NCI-H128 (cell line): ENCODE results near the gene SURF4.
"Not testable (repeated sequence)": the region's sequence is repeated elsewhere in the genome, so short reads cannot be mapped to it uniquely, and the experiment has no call there.

ENCODE experiments used
- DNase-seq: peaks from one replicate; lab custom pipeline; 2025; ENCODE audit not compliant: unreplicated experiment; lab: John Stamatoyannopoulos, UW

SURF4 gene

DNA sequence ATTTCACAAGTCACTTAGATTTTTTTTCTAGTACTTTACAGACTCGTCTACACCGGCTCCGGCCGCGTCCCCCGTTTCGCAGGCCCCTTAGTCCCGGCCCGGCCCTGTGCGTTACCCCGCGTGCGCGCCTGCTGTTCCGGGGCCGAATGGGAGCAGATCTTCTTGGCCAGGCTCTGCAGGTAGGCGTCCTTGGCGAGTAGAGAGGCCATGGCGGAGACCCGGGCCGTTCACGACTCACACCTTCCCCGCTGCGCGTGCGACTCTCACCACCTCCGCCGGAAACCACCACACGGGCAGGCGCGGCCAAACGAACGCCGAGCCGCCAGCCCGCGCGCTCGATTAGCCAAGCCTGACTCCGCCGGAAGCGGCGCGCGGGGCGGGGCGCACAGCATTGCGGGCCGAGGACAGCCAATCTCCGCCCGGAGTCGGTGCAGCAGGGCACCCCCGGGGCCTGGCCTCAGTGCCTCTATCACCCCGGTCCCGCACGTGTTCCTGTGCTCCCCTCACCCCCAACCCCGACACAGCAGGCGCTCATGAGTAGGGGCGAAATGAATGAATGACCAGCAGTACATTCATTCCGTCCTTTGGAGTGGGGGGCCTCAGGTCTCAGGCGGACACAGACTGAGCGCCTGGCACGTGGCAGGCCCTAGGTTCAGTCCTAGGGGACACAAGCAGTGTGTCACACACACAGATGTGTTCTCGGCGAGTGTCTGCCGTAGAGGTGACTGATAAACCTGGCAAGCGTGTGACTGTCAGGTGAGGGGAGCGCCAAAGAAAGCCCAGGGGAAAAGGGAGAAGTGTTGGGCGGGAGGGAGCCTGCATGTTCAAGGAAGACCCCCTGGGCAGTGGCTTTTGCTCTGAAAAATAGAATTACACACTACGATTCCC is 39.7 kb downstream of the SURF4 start, which contains the start of gene SURF6:
SURF6 (minus strand) TSS at position 265 of the 888 bp plus-strand sequence; CDS start at position 209, 56 bp downstream.
- DNase-seq: peak; percentile 83

DNA sequence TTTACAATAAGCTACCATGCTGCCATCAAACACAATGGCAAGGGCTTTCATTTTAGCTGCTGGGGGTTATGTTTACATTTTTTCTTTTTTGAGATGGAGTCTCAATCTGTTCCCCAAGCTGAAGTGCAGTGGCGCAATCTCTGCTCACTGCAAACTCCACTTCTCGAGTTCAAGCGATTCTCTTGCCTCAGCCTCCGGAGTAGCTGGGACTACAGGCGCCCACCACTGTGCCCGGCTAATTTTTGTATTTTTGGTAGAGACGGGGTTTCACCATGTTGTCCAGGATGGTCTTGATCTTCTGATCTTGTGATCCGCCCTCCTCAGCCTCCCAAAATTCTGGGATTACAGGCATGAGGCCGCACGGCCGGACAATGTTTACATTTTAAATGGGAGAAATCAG is 41.0 kb downstream of the SURF4 start:
- DNase-seq: not testable (repeated sequence)

DNA sequence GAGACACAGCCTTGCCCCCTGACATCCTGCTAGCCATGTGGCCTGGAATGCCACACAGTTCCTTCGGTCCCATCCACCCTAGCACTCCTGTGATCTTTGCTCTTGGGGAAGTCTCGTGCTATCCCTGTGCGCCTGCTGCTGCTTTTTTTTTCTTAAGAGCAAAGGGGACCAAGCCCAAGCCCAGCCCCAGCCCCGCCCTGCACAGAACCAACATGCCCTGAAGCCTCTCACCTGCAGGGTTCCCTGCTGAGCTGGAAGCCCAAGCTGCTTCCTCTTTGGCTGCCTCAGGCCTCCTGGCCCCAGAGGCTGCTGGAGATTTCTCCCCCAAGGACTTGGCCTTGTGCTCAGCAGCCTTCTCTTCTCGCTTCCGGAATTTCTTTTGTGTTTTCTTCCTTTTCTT is 41.7 kb downstream of the SURF4 start:
- no peak for DNase-seq

DNA sequence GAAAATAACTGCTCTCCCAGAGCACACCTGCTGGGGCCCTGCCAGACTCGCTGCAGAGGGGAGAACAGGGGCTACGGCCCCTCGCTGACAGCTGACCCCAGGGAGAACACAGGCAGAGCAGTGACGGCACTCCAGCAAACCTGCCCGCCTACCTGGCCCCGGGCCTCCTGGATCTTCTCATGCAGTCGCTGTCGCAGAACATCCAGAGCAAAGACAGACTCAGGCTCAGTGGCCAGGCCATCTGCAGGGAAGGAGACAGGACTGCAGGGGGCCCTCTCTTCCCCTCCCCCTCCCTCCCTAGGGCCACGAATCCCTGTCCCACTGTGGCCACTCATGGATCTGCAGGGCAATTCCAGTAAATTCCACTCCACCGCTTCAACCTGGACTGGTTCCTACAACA is 42.3 kb downstream of the SURF4 start:
- no peak for DNase-seq

- no peak for DNase-seq
These were observed 42.8 kb downstream of the SURF4 start for GRCh38 chr9:133333011-133333410.

DNA sequence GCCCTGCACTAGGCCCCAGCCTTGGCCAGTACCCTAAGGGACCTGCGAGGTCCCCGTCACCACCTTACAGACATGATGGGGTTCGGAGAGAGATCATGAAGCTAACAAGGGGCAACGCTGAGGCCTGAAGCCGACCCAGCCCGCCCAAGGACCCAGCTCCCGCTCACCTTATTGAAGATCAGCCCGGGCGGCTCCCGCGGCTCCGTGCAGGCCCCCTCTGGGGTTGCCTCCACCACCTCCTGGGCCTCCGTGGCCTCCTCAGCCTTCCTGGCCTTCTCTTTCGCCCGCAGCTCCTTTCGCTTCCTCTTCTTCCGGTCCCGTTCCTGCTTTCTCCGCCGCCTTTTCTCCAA is 43.5 kb downstream of the SURF4 start:
- DNase-seq: no peak

- no peak for DNase-seq
These were observed 44.0 kb downstream of the SURF4 start for GRCh38 chr9:133331641-133332380.

DNA sequence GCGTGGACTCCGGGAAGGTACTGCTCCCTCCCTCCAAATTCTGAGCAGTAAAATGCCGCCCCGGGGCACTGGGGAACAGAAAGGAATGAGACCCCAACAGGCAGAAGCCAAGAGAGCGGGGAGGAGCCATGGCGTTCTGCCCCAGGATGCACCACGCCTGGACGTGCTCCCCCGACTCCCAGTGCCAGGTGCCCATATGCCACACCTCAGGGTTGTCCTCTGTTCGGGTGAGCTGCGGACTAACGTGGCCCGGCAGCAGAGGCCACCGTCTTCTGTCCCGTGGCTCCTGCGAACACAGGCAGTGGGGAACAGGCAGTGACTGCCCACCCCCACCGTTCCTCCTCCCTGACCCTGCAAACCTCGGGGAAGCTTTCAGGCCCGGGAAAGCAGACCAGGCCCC is 44.6 kb downstream of the SURF4 start:
- DNase-seq: no peak

DNA sequence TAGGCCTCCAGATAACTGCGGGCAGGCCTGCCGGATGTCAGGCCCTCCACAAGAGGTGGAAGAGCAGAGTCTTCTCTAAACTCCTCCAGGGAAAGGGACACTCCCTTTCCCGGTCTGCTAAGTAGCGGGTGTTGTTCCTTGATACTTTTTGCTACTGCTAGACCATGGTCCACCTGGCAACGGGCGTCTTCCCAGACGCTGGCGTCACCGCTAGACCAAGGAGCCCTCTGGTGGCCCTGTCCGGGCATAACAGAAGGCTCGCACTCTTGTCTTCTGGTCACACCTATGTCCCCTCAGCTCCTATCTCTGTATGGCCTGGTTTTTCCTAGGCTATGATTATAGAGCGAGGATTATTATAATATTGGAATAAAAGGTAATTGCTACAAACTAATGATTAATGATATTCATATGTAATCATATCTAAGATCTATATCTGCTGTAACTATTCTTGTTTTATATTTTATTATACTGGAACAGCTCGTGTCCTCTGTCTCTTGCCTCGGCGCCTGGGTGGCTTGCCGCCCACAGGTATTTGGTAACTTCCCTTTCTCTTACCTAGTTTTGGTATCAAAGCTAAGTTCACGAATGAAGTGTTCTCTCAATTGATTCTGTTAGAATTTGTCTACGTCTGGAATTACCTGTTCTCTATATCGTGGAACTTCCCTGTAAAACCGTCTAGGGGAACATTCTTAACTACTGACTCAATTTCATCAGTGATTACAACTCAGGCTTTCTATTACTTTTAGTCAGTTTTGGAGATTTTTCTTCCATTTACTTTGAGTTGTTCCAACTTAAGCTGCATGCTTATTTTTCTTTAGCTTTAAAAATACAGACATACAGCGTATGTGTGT is 46.3 kb downstream of the SURF4 start:
- DNase-seq: not testable (repeated sequence)

DNA sequence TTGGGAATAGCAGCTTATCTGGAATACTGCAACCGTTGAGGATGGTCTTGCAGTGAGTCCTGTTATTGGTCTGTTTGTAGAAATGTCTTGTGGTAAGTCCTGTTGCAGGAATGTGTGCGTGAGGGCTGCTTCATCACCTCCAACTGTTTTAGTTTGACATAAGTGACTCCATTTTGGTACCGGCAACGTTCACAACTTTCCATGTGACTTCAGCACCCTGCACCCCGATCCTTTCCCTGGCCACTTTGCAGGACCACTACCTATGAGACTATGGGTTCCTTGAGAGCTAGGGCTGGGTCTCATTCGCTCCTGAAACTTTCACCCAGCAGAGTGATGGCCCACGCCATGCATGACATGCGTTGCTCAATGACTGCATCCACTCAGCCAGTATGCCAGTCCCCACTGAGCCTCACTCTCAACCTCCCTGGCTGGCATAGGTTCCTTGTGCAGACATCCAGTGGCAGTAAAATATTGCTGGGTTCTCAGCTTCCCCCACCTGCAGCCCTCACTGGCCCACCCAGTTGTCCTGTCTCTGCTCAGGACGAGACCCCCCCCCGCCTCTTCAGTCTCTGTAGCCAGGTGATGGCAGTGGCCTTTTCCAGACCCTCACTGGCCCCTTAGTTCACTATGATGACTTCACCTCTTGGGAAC is 47.9 kb downstream of the SURF4 start:
- no peak for DNase-seq

DNA sequence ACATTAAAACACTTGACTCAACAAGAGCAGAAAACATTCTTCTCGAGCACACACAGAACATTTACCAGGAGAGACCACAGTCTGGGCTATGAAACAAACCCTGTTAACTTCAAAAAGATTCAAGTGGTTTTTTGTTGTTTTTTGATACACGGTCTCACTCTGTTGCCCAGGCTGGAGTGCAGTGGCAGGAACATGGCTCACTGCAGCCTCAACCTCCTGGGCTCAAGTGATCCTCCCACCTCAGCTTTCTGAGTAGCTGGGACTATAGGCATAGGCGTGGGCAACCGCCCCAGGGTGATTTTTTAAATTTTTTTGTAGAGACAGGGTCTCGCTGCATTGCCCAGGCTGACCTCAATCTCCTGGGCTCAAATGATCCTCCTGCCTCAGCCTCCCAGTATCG is 48.8 kb downstream of the SURF4 start:
- DNase-seq: not testable (repeated sequence)

- DNase-seq: no peak
These were observed 51.7 kb downstream of the SURF4 start for GRCh38 chr9:133323991-133324703.

- DNase-seq: no peak
These were observed 52.6 kb downstream of the SURF4 start for GRCh38 chr9:133323211-133323610.

DNA sequence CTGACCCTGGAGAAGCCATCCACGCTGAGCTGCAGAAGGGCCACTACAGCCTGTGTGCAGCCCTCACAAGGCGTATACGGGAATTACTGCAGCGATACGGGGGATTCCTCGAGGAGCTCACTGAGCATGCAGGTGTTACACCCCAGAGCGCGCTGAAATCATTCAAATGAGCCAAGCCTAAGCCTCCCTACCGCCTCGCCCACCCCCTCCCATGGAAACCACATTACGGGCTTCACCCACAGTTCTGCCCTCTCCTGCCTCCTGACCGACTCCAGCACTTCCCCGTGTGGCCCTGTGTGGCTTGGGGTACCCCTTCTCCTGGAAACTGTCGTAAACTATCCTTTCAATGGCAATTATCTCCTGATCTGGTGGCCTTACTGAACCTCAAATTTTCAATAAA is 53.2 kb downstream of the SURF4 start:
- DNase-seq: no peak

DNA sequence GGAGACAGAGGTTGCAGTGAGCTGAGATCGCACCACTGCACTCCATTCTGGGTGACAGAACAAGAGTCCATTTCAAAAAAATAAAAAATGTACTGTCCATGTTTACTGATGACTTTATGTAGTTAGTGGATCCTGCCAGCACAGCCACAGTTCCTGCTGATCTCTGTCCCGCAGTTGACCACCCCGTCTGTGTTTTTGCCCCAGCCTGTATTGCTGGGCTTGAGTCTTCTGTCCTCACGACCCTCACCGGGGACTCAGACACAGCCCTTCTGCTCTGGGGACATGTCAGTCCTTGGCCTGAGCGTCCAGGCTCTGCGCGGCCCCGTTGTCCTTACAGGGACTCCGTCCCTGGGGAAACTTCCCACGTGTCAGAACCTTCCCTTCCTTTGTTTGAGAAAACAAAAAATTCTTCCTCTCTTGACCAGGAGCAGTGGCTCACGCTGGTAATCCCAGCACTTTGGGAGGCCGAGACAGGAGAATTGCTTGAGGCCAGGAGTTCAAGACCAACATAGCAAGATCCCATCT is 54.4 kb downstream of the SURF4 start:
- no peak for DNase-seq

DNA sequence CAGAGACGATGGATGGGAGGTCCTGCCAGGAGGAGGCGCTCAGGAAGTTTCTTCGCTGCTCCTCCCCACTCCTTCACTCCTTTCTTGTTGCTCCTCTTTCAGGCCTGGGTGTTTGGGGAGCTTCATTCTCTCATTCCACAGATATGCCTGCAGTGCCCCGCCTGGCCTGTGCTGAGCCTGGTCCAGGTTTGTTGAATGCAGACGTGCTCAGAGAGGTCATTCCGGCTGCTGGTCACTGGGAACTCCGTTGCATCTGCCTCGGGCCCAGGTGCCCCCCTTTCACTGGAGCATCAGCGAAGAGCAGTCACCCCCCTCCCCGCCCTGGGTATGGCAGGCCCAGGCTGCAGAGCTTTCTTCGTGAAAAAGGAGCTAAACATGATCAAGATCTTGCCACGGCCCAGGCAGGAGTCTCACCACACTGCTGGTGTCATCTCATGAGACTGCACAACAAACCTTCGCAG is 55.4 kb downstream of the SURF4 start:
- no peak for DNase-seq

- not testable (repeated sequence) for DNase-seq
These were observed 58.3 kb downstream of the SURF4 start for GRCh38 chr9:133317551-133317950.

DNA sequence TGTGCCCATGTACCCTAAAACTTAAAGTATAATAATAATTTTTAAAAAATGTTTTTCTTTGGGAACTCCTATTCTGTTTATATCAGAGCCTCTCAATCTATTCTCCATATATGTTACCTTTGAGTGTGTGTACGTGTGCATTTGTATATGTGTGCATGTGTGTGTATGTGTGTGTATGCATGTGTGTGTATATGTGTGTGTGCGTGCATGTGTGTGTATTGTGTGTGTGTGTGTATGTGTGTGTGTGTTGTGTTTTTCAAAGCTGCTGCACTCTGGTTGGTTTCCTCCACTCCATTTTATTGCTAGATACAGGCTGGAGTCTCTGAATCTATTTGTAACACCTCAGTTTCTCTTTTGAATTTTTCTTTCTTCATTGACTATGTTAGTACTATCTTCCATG is 59.9 kb downstream of the SURF4 start:
- DNase-seq: no peak
